Body of pancreas (tissue), 4 donors: ENCODE data around the gene PBX2.

Experiments
- CTCF ChIP-seq, 7 experiments: fragments of 450-650 bp in 4 of 7; fragments of 200-600 bp in 3 of 7; sonication (generic) in 3 of 7; IDR thresholded peaks; one replicate each; pipeline ENCODE4 v1.5.1; 2016 to 2019; ENCODE audit warnings: antibody characterized with exemption in 7 of 7
- POLR2A ChIP-seq, 3 donors: fragments of 450-650 bp; IDR thresholded peaks; one replicate each; pipeline ENCODE4 v1.6.1; 2016; ENCODE audit warnings: antibody characterized with exemption in 3 of 3, mild to moderate bottlenecking in 2 of 3

GRCh38 chr6:32167154-32167760 is 22.7 kb downstream of the PBX2 start:
- no peak for TF ChIP-seq CTCF (IDR thresholded peaks at IDR 0.05)
- TF ChIP-seq POLR2A (IDR thresholded peaks at IDR 0.05): no peak
